Measurements from ENCODE around the gene PHETA1. TPM values are rescaled to one million over a fixed set of nuclear protein-coding genes. Genes with fewer than 3 reads are reported as not detected.
"Not testable (repeated sequence)": the region's sequence is repeated elsewhere in the genome, so short reads cannot be mapped to it uniquely, and the experiment has no call there.

Gene PHETA1
- total RNA-seq, 1 donor from 2014 or later, result 18.6 TPM

- intact Hi-C loops (cut with DNase I), result loop anchor here (5.0 kb wide), 1 partner anchor 41 kb away; no protein-coding TSS in a partner anchor
- peak; percentile 82 for DNase-seq (ENCODE audit: low spot score)
These were observed 37.8 kb upstream of the PHETA1 start for GRCh38 chr12:111406474-111407376.

GRCh38 chr12:111405859-111406473 lies 37.1 kb upstream of the PHETA1 start, which contains the start of gene SH2B3:
Gene SH2B3, plus strand, starts transcription at chr12:111405923. Its CDS starts 12,223 bp downstream, at chr12:111418146.
- intact Hi-C loops (cut with DNase I), result loop anchor here (5.0 kb wide), 1 partner anchor 41 kb away; no protein-coding TSS in a partner anchor
- no peak for DNase-seq (ENCODE audit: low spot score)

GRCh38 chr12:111405149-111405858 lies 36.4 kb upstream of the PHETA1 start:
- intact Hi-C loops (cut with DNase I), result loop anchor here (5.0 kb wide), 1 partner anchor 42 kb away; no protein-coding TSS in a partner anchor
- DNase-seq (ENCODE audit: low spot score), result peak; percentile 97

GRCh38 chr12:111404362-111405148 lies 35.7 kb upstream of the PHETA1 start:
- intact Hi-C loops (cut with DNase I), result loop anchor here (5.0 kb wide), 1 partner anchor 43 kb away; no protein-coding TSS in a partner anchor
- DNase-seq (ENCODE audit: low spot score), result no peak

GRCh38 chr12:111402490-111402824 lies 33.6 kb upstream of the PHETA1 start:
- DNase-seq (ENCODE audit: low spot score); intact Hi-C loops (cut with DNase I): not testable (repeated sequence)

GRCh38 chr12:111401167-111401605 lies 32.3 kb upstream of the PHETA1 start:
- intact Hi-C loops (cut with DNase I), result no loop called here
- no peak for DNase-seq (ENCODE audit: low spot score)

GRCh38 chr12:111399741-111400404 lies 31.0 kb upstream of the PHETA1 start:
- intact Hi-C loops (cut with DNase I), result loop anchor here (5.0 kb wide), 1 partner anchor 63 kb away; no protein-coding TSS in a partner anchor
- DNase-seq (ENCODE audit: low spot score), result not testable (repeated sequence)

- no peak for DNase-seq (ENCODE audit: low spot score)
- intact Hi-C loops (cut with DNase I), result loop anchor here (5.0 kb wide), 1 partner anchor 61 kb away; no protein-coding TSS in a partner anchor
These were observed 29.6 kb upstream of the PHETA1 start for GRCh38 chr12:111398530-111398929.

- intact Hi-C loops (cut with DNase I), result loop anchor here (1.0 to 5.0 kb wide), 3 partner anchors 54 to 132 kb away; no protein-coding TSS in a partner anchor
- DNase-seq (ENCODE audit: low spot score), result peak; percentile 94
These were observed 28.0 kb upstream of the PHETA1 start for GRCh38 chr12:111396726-111397445.

- intact Hi-C loops (cut with DNase I), result loop anchor here (2.0 to 5.0 kb wide), 2 partner anchors 55 to 59 kb away; no protein-coding TSS in a partner anchor
These were observed 27.4 kb upstream of the PHETA1 start for GRCh38 chr12:111396271-111396670.

GRCh38 chr12:111395336-111396187 lies 26.7 kb upstream of the PHETA1 start:
- intact Hi-C loops (cut with DNase I), result loop anchor here (2.0 to 5.0 kb wide), 2 partner anchors 55 to 58 kb away; no protein-coding TSS in a partner anchor

More at GRCh38 chr12:111396271-111396670, 27.4 kb upstream of the PHETA1 start:
- not testable (repeated sequence) for DNase-seq (ENCODE audit: low spot score)

GRCh38 chr12:111394480-111394879 lies 25.6 kb upstream of the PHETA1 start:
- intact Hi-C loops (cut with DNase I), result no loop called here
- DNase-seq (ENCODE audit: low spot score), result no peak

More at GRCh38 chr12:111395336-111396187, 26.7 kb upstream of the PHETA1 start:
- no peak for DNase-seq (ENCODE audit: low spot score)

GRCh38 chr12:111393700-111394300 lies 24.9 kb upstream of the PHETA1 start:
- intact Hi-C loops (cut with DNase I), result no loop called here
- DNase-seq (ENCODE audit: low spot score), result no peak

- intact Hi-C loops (cut with DNase I), result no loop called here
These were observed 22.0 kb upstream of the PHETA1 start for GRCh38 chr12:111390910-111391309.

GRCh38 chr12:111389635-111390034 lies 20.7 kb upstream of the PHETA1 start:
- intact Hi-C loops (cut with DNase I), result no loop called here
- no peak for DNase-seq (ENCODE audit: low spot score)

More at GRCh38 chr12:111390910-111391309, 22.0 kb upstream of the PHETA1 start:
- no peak for DNase-seq (ENCODE audit: low spot score)

- DNase-seq (ENCODE audit: low spot score), result no peak
- intact Hi-C loops (cut with DNase I), result no loop called here
These were observed 18.9 kb upstream of the PHETA1 start for GRCh38 chr12:111387747-111388323.
